ENCODE results near the gene RRP9. TPM values are rescaled to one million over a fixed set of nuclear protein-coding genes. Genes with fewer than 3 reads are reported as not detected.

The RRP9 gene
- total and polyA plus RNA-seq, 2 donors (not counting 1 experiment from before 2014, with no cell fraction given): 16.7 to 21.9 TPM

GRCh38 chr3:51966016-51966415, 24.3 kb upstream of the RRP9 start:
- Histone ChIP-seq H3K36me3 (replicated peaks in 1 of 2; ENCODE audit: control extremely low read depth in 1 of 2, control insufficient read depth in 1 of 2, extremely low read depth in 1 of 2, insufficient read depth in 2 of 2, low read length in 1 of 2) (no peaks in the 10 kb centered on the region), H3K27ac (ENCODE audit: low read length in 2 of 2) (no peak overlapping the region), H2AFZ (ENCODE audit: insufficient read depth, low read depth, low read length, poor library complexity, severe bottlenecking) (no peak overlapping the region), H3K4me2 (replicated peaks; ENCODE audit: low read depth, low read length, poor library complexity, severe bottlenecking) (peak overlapping the region; percentile 99), H3K4me1 (ENCODE audit: control insufficient read depth in 2 of 2, insufficient read depth in 2 of 2, low read length in 2 of 2) (peaks cover 6 to 20% of the 10 kb centered on the region in 2 donors), H3K9ac (ENCODE audit: low read length) (no peak overlapping the region), H3K9me3 (ENCODE audit: control extremely low read depth in 1 of 3, control insufficient read depth in 2 of 3, insufficient read depth in 1 of 3, low read length in 2 of 3) (no peaks in the 10 kb centered on the region), H4K20me1 (ENCODE audit: control insufficient read depth, insufficient read depth, low read length, poor library complexity, severe bottlenecking) (no peaks in the 10 kb centered on the region), H3K4me3 (ENCODE audit: control extremely low read depth in 1 of 5, extremely low read depth in 1 of 5, insufficient read depth in 1 of 5, low read depth in 2 of 5, low read length in 4 of 5) (no peak overlapping the region), H3K27me3 (replicated peaks in 1 of 4; ENCODE audit: control extremely low read depth in 1 of 4, control insufficient read depth in 3 of 4, insufficient read depth in 4 of 4, low read length in 3 of 4) (no peaks in the 10 kb centered on the region), H3K79me2 (ENCODE audit: control insufficient read depth, insufficient read depth, low read length) (peaks cover 4% of the 10 kb centered on the region)
- DNase-seq: no peak
- 100% methylated on average over 1 of the region's 2 CpGs for WGBS (ENCODE audit: insufficient coverage)
- ChIA-PET CTCF (interaction anchor here (0.6 to 2.1 kb wide), 2 partner anchors 8 to 16 kb away, joined by 3 to 8 read pairs; partner anchors contain the start of gene ABHD14B), POLR2A (no interaction called here)
- intact Hi-C loops (cut with micrococcal nuclease): no loop called here
- Mint-ChIP-seq H3K27me3 (no peaks in the 10 kb centered on the region), H3K4me1 (peaks cover 21% of the 10 kb centered on the region), H3K9me3 (ENCODE audit: insufficient read depth) (no peaks in the 10 kb centered on the region), H3K4me3 (peak overlapping the region; percentile 87), H3K27ac (no peak overlapping the region)
- TF ChIP-seq, protein P1, sequence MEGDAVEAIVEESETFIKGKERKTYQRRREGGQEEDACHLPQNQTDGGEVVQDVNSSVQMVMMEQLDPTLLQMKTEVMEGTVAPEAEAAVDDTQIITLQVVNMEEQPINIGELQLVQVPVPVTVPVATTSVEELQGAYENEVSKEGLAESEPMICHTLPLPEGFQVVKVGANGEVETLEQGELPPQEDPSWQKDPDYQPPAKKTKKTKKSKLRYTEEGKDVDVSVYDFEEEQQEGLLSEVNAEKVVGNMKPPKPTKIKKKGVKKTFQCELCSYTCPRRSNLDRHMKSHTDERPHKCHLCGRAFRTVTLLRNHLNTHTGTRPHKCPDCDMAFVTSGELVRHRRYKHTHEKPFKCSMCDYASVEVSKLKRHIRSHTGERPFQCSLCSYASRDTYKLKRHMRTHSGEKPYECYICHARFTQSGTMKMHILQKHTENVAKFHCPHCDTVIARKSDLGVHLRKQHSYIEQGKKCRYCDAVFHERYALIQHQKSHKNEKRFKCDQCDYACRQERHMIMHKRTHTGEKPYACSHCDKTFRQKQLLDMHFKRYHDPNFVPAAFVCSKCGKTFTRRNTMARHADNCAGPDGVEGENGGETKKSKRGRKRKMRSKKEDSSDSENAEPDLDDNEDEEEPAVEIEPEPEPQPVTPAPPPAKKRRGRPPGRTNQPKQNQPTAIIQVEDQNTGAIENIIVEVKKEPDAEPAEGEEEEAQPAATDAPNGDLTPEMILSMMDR (IDR thresholded peaks at IDR 0.05): no peak
- no peak for TF ChIP-seq EZH2 (IDR thresholded peaks at IDR 0.05; ENCODE audit: borderline replicate concordance, insufficient read depth, low read depth, low read length, poor library complexity, severe bottlenecking)
- ATAC-seq (ENCODE audit: low read depth): no peak

- CTCF ChIA-PET: interaction anchor here (2.1 kb wide), 1 partner anchor 9 kb away, joined by 8 read pairs; the partner anchor contains the start of gene ABHD14B
- no peak for ATAC-seq (ENCODE audit: low read depth)
- H3K27ac Mint-ChIP-seq: no peak overlapping the region
Measured at GRCh38 chr3:51964521-51964920, 22.8 kb upstream of the RRP9 start.

More at GRCh38 chr3:51964521-51964920, 22.8 kb upstream of the RRP9 start:
- TF ChIP-seq EZH2 (IDR thresholded peaks at IDR 0.05; ENCODE audit: borderline replicate concordance, insufficient read depth, low read depth, low read length, poor library complexity, severe bottlenecking): no peak
- TF ChIP-seq, protein P1 (IDR thresholded peaks at IDR 0.05): no peak
- H3K27ac ChIP-seq (ENCODE audit: low read length in 2 of 2): no peak overlapping the region
- Mint-ChIP-seq H3K27me3 (no peaks in the 10 kb centered on the region), H3K9me3 (ENCODE audit: insufficient read depth) (no peaks in the 10 kb centered on the region), H3K4me1 (peaks cover 19% of the 10 kb centered on the region), H3K4me3 (no peak overlapping the region)
- H3K79me2 ChIP-seq (ENCODE audit: control insufficient read depth, insufficient read depth, low read length): peaks cover 4% of the 10 kb centered on the region
- H2AFZ ChIP-seq (ENCODE audit: insufficient read depth, low read depth, low read length, poor library complexity, severe bottlenecking): no peak overlapping the region
- H3K36me3 ChIP-seq (replicated peaks in 1 of 2; ENCODE audit: control extremely low read depth in 1 of 2, control insufficient read depth in 1 of 2, extremely low read depth in 1 of 2, insufficient read depth in 2 of 2, low read length in 1 of 2): no peaks in the 10 kb centered on the region
- no peak overlapping the region for H3K4me3 ChIP-seq (ENCODE audit: control extremely low read depth in 1 of 5, extremely low read depth in 1 of 5, insufficient read depth in 1 of 5, low read depth in 2 of 5, low read length in 4 of 5)
- H3K4me2 ChIP-seq (replicated peaks; ENCODE audit: low read depth, low read length, poor library complexity, severe bottlenecking): no peak overlapping the region
- 100% methylated on average over 2 of the region's 4 CpGs for WGBS (ENCODE audit: insufficient coverage)
- no peak overlapping the region for H3K9ac ChIP-seq (ENCODE audit: low read length)
- no peaks in the 10 kb centered on the region for H3K9me3 ChIP-seq (ENCODE audit: control extremely low read depth in 1 of 3, control insufficient read depth in 2 of 3, insufficient read depth in 1 of 3, low read length in 2 of 3)
- POLR2A ChIA-PET: no interaction called here
- no peak for DNase-seq
- intact Hi-C loops (cut with micrococcal nuclease): no loop called here
- peaks cover 6 to 20% of the 10 kb centered on the region in 2 donors for H3K4me1 ChIP-seq (ENCODE audit: control insufficient read depth in 2 of 2, insufficient read depth in 2 of 2, low read length in 2 of 2)
- H4K20me1 ChIP-seq (ENCODE audit: control insufficient read depth, insufficient read depth, low read length, poor library complexity, severe bottlenecking): no peaks in the 10 kb centered on the region
- H3K27me3 ChIP-seq (replicated peaks in 1 of 4; ENCODE audit: control extremely low read depth in 1 of 4, control insufficient read depth in 3 of 4, insufficient read depth in 4 of 4, low read length in 3 of 4): no peaks in the 10 kb centered on the region

Measured in B cell (primary cell).